ENCODE data around the gene RFTN1.

DNA sequence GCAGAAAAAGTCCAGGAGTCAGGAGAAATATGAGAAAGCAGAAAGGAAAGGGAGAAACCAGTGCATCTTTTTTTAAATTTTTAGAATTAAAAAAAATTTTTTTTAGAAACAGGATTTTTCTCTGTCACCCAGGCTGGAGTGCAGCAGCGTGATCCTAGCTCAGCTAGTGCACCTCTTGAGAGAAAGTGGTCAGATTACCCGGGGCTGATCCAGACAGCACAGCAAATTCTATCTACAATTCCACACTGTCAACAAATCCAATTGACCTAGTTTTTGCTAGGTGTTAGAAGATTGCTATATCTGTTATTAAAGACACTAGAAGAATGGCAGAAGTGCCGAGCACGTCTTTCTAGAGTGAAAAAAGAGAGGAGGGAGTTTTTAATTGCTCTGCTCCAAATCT, 117.3 kb downstream of the RFTN1 start:
- TF ChIP-seq, protein P1, sequence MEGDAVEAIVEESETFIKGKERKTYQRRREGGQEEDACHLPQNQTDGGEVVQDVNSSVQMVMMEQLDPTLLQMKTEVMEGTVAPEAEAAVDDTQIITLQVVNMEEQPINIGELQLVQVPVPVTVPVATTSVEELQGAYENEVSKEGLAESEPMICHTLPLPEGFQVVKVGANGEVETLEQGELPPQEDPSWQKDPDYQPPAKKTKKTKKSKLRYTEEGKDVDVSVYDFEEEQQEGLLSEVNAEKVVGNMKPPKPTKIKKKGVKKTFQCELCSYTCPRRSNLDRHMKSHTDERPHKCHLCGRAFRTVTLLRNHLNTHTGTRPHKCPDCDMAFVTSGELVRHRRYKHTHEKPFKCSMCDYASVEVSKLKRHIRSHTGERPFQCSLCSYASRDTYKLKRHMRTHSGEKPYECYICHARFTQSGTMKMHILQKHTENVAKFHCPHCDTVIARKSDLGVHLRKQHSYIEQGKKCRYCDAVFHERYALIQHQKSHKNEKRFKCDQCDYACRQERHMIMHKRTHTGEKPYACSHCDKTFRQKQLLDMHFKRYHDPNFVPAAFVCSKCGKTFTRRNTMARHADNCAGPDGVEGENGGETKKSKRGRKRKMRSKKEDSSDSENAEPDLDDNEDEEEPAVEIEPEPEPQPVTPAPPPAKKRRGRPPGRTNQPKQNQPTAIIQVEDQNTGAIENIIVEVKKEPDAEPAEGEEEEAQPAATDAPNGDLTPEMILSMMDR (IDR thresholded peaks at IDR 0.05) = no peak
- TF ChIP-seq POLR2A (IDR thresholded peaks at IDR 0.05) = no peak
- TF ChIP-seq POLR2AphosphoS5 (IDR thresholded peaks at IDR 0.05) = no peak
- no peak for TF ChIP-seq EP300 (IDR thresholded peaks at IDR 0.05)

Measured in sigmoid colon (tissue), 4 donors.